Limb (tissue), 2 donors: Measurements from ENCODE around the gene RBM4.
"Not testable (repeated sequence)": the region's sequence is repeated elsewhere in the genome, so short reads cannot be mapped to it uniquely, and the experiment has no call there.

Experiments
- DNase-seq, 2 donors: peaks; one replicate each; pipeline ENCODE4 v3.0.0-alpha.2; 2016; ENCODE audit errors: extremely low spot score in 2 of 2

RBM4 gene

DNA sequence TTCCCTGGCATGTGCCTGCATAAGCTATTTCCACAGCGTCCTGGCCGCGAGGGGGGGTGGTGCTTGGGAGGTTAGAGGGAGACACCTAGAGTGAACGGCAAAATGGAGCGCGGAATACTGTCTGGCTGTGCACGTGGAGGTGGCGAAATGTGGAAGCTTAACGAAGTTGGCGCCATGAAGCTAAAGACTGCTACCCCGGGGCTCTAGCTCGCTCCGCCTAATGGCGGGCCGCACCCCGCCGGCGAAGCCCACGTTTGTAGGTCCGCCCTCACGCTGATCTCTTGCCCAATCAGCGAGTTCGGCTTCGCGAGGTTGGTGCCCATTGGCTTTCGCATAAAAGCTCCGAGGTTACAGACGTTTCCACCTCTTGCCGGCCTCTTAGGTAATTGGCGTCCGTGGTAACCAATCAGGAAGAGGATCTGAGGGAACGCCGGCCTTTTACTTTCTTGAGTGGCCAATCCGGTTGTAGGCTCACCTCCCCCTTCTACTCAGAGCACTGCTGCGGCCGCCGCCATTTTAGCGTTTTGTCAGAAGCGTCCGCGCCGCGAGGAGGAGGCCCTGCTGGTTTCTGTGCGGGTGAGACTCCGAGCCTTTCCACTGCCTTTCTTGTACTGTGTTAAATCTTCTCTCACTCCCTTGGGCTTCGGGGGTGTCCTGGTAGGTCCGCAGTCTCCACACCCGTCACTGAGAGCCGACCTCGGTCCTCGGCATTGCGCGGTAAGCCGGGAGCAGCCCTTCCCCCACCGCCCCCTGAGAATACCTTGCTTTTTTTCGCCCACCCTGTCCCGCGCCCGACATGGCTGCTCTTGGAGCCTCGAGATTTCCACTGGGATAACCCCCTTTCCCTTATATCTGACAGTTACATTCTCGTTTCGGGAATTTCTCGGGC is at the start of gene RBM4:
Gene RBM4 (plus strand): TSS at position 527 of the 889 bp plus-strand sequence. CDS start 1,009 bp downstream, outside the sequence.
- peak; percentile 98 to 99 for DNase-seq

DNA sequence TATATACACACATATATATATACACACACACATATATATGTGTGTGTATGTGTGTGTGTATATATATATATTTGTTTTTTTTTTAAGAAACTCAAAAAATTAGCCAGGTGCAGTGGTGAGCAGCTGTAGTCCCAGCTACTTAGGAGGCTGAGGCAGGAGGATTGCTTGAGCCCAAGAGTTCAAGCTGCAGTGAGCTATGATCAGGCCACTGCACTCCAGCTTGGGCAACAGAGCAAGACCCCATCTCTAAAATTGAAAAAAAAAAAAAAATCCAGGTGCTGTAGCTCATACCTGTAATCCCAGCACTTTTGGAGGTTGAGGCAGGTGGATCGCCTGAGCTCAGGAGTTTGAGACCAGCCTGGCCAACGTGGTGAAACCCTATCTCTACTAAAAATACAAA is 49.2 kb upstream of the RBM4 start:
- DNase-seq = not testable (repeated sequence)

GRCh38 chr11:66589996-66590675 is 48.4 kb upstream of the RBM4 start:
- no peak for DNase-seq

DNA sequence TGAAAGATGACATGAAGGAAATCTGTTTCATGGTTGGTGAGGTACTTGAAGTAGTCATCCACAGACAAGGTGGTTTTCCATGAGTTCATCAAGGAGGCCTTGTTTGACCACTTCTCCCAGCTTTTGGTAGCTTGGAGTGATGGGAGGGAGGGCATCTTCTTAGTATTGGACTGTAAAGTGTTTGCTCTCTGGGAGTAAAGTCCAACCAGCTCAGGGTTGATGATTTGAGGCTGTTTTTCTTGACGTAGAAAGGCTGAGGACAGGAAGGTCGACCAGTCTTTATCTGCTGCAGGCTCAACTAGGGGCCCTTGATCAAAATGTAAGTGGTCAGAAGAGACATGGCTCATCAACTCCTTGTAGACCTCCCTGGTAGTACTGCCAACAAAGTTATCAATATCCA is 47.3 kb upstream of the RBM4 start:
- DNase-seq = no peak

DNA sequence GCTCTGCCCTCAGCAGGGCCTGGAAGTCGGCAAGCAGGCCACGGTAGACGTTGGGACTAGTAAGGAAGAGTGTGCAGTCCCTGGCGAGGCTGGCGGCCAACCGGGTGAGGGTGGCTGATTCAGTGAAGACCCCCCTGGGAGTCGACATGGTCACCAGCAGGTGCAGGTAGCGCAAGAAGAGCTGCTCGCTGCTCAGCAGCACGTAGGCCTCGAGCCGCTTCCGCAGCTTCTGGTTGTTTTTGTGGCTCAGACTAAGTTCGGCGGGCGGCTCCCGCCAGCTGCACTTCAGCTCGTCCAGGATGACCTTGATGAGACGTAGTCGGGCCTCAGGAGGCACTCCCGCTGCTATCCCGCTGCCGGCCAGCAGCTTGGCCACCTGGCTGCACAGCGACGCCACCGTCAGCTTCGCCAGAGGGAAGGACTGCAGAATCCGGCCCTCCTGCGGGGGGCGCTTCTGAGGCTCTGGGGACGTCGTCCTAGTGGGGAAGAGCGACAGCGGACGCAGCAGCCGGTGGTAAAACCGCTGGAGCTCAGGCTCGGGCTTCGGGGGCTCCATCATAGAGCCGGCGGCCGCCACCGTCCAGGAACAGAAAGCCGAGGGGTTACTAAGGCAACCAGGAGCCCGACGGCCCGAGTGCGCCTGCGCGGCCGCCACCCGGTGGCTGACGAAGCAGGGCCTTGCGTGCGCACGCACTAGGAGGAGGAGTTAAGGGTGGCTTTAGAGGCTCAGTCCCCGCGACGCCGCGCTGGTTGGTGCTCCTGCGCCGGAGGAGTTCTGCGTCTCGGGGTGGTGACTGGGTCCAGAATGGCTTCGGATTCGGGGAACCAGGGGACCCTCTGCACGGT is 45.8 kb upstream of the RBM4 start, which contains the start of the genes CCDC87 and CCS:
Gene CCDC87 (minus strand): TSS at position 607 of the 846 bp plus-strand sequence. CDS start 48 bp downstream, at position 559.
Gene CCS (plus strand): TSS at position 729 of the 846 bp plus-strand sequence. CDS start 77 bp downstream, at position 806.
- peak; percentile 96 to 97 for DNase-seq

- no peak for DNase-seq
Measured at GRCh38 chr11:66593303-66593635, 45.2 kb upstream of the RBM4 start.

GRCh38 chr11:66593650-66594049 is 44.9 kb upstream of the RBM4 start:
- DNase-seq = no peak

GRCh38 chr11:66595245-66595904 is 43.1 kb upstream of the RBM4 start:
- peak in 1 of 2 donors; percentile 52 for DNase-seq

DNA sequence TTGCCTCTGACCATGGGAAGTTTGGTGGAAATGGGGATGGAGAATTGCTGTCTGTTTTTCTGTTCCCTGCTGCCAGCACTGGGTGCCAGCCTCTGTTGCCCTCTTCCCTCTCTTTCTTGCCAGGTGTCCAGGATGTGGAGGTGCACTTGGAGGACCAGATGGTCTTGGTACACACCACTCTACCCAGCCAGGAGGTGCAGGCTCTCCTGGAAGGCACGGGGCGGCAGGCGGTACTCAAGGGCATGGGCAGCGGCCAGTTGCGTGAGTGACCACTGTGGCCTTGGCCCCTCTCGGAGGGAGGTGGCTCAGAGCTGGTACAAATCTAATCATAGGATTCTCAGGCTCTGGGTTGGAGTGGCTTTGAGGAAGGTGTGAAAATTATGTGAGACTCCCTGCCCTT is 39.5 kb upstream of the RBM4 start:
- no peak for DNase-seq

DNA sequence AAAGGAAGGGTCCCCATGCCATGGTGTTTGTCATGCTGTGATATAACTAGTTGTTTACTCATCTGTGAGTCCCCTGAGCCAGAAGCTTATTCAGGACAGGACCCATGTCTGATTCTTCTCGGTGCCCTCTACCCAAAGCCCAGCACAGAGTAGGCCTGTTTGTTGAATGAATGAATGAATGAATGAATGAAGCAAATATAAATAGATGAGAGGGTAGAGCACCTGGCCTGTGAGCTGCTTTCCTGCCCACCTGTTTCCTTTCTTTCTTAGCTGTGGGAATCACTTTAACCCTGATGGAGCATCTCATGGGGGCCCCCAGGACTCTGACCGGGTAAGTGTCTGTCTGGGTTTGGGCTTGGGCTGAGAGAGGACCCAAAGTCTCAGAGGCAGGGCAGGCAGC is 38.3 kb upstream of the RBM4 start:
- no peak for DNase-seq

DNA sequence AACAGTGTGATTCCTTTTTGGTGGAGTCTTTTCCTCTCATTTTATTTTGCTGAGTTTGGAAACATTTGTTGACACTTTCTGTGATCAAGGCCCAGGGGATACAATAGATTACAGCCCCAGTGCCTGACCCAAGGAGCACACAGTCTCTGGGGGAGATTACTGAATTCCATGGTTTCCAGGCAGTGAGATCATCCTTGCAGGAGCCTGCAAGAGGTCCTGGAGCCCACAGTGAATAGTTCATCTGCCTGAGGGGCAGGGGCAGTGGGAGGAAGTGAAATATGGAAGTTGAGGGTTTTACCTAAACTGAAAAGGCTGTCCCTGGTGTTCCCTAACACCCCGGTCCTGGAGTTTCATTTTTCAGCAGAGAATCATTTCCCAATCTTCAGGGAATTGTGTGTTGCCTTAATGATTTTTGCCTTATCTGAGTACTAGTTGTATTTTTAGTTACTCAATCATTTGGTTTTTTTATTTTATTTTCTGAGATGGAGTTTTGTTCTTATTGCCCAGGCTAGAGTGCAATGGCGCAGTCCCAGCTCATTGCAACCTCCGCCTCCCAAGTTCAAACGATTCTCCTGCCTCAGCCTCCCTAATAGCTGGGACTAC is 37.8 kb upstream of the RBM4 start:
- DNase-seq = no peak

GRCh38 chr11:66603072-66603471 is 35.4 kb upstream of the RBM4 start:
- DNase-seq = no peak

DNA sequence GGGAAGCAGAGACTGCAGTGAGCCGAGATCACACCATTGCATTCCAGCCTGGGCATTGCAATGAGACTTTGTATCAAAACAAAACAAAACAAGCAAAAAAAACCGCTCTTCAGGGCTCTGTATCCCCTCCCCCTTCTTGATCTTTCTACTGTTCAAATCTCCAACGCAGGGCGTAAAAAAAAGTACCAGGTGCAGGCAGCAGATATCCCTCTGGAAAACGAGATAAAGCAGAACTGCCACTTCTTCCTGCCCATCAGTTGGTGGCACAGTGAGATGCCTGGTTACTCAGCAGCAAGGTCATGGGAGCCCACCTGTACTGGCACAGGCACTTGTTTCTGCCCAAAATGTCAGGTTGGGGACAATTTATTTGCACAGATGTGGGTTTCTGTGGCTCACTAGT is 34.3 kb upstream of the RBM4 start:
- DNase-seq = no peak

DNA sequence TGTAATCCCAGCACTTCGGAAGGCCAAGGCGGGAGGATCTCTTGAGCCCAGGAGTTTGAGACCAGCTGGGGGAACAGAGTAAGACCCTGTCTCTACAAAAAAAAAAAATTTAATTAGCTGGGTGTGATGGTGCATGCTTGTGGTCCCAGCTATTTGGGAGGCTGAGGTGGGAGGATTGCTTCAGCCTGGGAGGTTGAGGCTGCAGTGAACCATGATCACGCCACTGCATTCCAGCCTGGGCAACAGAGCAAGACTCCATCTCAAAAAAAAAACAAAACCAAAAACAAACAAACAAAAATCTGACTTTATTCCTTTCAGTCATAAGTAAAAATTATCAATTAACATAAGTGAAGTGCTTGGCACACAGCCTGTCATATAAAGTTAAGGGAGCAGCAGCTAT is 31.9 kb upstream of the RBM4 start:
- DNase-seq = not testable (repeated sequence)

DNA sequence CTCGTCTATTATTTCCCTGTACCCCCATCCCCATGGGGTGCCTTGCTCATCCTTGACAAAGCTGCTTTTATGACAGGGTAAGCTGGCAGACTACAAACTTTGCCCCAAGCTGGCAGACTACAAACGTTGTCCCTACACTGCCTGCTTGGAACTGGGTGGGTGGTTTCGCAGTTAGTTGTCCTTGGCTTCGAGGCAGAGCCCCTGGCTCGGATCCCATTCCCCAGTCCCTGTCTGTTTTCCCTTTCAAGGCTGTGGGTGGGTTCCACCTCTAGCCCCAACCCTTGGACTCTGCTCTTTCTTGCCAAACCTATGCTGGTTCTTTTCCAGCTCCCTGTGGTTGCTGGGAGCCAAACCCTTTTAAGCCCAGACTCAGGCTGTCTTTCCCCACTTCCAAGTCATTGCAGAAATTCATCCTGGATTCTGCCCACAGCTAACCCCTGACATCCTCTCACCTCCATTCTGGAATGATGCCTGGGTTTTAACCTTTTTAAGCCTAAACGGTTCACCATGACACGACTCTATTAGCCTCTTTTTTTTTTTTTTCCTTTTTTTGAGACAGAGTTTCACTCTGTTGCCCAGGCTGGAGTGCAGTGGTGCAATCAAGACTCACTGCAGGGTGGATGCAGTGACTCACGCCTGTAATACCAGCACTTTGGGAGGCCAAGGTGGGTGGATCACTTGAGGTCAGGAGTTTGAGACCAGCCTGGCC is 31.2 kb upstream of the RBM4 start:
- DNase-seq = peak; percentile 34 to 76

- DNase-seq = no peak
Measured at GRCh38 chr11:66609721-66610617, 28.5 kb upstream of the RBM4 start.

DNA sequence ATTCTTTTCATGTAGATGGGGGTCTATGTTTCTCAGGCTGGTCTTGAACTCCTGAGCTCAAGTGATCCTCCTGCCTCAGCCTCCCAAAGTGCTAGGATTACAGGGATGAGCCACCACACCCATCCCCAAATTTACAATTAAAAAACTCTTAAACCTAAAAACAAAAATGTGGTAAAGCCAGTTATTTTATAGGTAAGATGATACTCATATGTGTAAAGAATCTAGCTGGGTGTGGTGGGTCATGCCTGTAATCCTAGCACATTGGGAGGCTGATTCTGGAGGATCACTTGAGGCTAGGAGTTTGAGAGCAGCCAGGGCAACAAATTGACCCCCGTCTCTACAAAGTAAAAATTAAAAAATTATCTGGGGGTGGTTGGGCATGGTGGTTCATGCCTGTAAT is 26.0 kb upstream of the RBM4 start:
- DNase-seq = no peak

DNA sequence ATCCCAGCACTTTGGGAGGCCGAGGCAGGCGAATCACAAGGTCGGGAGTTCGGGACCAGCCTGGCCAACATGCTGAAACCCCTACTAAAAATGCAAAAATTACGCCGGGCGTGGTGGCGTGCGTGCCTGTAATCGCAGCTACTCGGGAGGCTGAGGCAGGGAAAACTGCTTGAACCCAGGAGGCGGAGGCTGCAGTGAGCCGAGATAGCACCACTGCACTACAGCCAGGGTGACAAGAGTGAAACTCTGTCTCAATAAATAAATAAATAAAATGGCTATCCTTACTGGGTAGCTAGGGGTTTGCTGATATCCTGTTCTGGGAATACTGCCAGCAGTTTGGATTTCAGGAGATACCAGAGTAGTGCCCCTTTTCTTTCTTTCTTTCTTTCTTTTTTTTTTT is 24.4 kb upstream of the RBM4 start:
- DNase-seq = no peak
